ENCODE results near the gene DXO. TPM values are rescaled to one million over a fixed set of nuclear protein-coding genes. Genes with fewer than 3 reads are reported as not detected.

The DXO gene
- total RNA-seq: 11.0 and 11.3 TPM in 2 replicates

DNA sequence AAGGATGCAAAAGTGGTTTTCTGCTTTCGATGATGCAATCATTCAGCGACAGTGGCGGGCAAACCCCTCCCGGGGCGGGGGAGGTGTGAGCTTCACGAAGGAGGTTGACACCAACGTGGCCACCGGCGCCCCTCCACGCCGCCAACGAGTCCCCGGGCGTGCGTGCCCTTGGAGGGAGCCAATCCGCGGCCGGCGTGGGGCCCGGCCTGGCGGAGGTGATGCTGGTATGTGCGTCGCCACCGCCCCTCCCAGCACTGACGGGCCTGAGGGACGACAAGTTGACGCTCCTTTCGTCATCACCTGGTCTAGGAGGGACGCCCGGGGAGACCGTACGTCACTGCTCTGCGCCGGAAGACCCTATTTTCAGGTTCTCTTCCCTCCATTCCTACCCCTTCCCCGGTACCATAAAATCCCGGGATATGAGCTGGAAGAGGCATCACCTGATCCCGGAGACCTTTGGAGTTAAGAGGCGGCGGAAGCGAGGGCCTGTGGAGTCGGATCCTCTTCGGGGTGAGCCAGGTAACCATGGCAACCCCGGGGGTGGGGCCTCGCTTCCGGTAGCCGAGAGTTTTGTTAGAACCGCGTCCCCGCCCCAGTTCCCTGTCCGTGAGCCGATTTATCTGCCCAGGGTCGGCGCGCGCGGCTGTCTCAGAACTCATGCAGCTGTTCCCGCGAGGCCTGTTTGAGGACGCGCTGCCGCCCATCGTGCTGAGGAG lies at the start of gene DXO:
DXO (minus strand) TSS at position 146 of the 716 bp plus-strand sequence. CDS start 463 bp downstream, outside the sequence.

DNA sequence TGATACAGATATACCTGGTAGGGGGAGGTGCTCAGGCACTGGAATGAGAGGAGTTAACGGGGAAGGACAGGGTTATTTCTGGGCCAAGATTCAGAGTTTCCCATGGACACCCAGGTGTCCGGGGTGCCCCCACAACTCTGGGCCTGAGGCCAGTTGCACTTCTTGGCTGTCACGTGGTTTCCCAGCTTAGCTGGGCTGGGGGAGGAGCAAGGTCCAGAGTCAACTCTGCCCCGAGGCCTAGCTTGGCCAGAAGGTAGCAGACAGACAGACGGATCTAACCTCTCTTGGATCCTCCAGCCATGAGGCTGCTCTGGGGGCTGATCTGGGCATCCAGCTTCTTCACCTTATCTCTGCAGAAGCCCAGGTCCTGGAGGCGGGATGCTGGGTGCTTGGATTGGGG lies 42.6 kb upstream of the DXO start, which contains the start of gene C4B:
C4B (plus strand) TSS at position 249 of the 400 bp plus-strand sequence; CDS start at position 300, 51 bp downstream.

GRCh38 chr6:31981744-31982143 lies 9.8 kb upstream of the DXO start, which contains the start of gene C4A:
TSS of gene C4A (plus strand) at chr6:31982057. CDS start at chr6:31982108, 51 bp downstream.

DNA sequence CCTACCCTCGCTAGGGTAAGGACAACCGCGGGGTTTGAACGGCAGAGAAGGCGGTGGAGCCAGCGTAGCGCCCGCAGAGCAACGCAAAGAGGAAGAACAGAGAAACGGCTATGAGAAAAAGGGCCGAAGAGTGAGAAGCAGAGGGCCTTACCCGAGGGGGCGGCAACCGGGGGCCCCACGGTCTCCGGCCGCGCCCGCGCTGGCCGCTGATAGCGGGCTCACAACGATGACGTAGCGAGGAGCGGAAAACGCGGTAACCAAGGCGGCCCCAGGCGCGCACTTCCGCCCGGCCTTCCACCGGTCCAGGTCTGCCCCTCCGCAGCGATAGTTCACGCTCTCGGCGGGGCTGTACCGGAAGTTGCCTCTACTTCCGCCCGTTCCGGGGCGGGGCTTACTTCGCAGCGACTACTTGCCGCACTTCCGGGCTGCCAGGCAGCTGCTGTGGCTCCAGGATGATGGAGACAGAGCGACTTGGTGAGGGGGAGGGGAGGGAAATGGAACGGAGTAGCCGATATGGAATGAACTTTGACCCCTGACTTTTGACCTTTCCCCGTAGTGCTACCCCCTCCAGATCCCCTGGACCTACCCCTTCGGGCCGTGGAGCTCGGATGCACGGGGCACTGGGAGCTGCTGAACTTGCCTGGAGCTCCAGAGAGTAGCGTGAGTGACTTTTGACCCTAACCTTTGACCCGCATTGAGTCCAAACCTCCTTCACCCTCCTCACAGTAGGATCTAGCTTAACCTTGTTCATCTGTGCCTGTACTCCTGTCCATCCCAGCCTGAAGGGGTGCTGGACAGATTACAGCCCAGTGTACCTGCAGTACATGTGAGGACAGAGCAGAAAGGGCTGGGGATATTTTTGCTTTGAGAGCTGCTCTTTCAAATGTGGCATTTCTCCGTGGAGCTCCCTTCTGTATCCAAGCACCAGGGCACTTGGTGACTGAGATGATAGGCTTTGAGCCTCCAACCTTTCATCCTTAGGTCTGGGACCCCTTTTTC lies 12.9 kb downstream of the DXO start, which contains the start of the genes NELFE and SKIC2:
NELFE (minus strand) TSS at position 231 of the 999 bp plus-strand sequence. CDS start 525 bp downstream, outside the sequence.
SKIC2 (plus strand) TSS at position 435 of the 999 bp plus-strand sequence; CDS start at position 453, 18 bp downstream.

DNA sequence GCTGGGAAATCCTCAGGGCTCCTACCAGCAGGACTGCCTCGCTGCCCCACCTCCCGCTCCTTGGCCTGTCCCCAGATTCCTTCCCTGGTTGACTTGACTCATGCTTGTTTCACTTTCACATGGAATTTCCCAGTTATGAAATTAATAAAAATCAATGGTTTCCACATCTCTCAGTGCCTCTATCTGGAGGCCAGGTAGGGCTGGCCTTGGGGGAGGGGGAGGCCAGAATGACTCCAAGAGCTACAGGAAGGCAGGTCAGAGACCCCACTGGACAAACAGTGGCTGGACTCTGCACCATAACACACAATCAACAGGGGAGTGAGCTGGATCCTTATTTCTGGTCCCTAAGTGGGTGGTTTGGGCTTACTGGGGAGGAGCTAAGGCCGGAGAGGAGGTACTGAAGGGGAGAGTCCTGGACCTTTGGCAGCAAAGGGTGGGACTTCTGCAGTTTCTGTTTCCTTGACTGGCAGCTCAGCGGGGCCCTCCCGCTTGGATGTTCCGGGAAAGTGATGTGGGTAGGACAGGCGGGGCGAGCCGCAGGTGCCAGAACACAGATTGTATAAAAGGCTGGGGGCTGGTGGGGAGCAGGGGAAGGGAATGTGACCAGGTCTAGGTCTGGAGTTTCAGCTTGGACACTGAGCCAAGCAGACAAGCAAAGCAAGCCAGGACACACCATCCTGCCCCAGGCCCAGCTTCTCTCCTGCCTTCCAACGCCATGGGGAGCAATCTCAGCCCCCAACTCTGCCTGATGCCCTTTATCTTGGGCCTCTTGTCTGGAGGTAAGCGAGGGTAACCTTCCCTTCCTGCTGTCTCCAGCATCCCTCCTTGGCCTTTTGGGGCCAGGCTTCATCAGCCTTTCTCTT lies 26.2 kb downstream of the DXO start, which contains the start of gene CFB:
CFB (plus strand) TSS at position 589 of the 863 bp plus-strand sequence; CDS start at position 716, 127 bp downstream.

GRCh38 chr6:31927242-31927862 lies 44.6 kb downstream of the DXO start, which contains the start of gene C2:
TSS of gene C2 (plus strand) at chr6:31927717. CDS start at chr6:31927753, 36 bp downstream.

Other genes with a start within 250 kb of the DXO start
- not detected in 2 replicates for gene MPIG6B, start 248.8 kb downstream of the DXO start, total RNA-seq
- 54.9 and 59.1 TPM in 2 replicates for gene DDAH2, start 242.8 kb downstream of the DXO start, total RNA-seq
- 514 and 620 TPM in 2 replicates for gene CLIC1, start 235.6 kb downstream of the DXO start, total RNA-seq
- gene MSH5, start 232.1 kb downstream of the DXO start, total RNA-seq: 3.6 and 10.9 TPM in 2 replicates
- gene SAPCD1, start 209.5 kb downstream of the DXO start, total RNA-seq: 1.2 TPM in 2 replicates
- gene VWA7, start 194.8 kb downstream of the DXO start, total RNA-seq: 0.09 TPM in 1 of 2 replicates, not detected in the other
- gene VARS1, start 176.4 kb downstream of the DXO start, total RNA-seq: 67.4 and 123 TPM in 2 replicates
- gene LSM2, start 165.2 kb downstream of the DXO start, total RNA-seq: 17.2 and 18.4 TPM in 2 replicates
- 1.2 and 2.1 TPM in 2 replicates for gene HSPA1L, start 156.9 kb downstream of the DXO start, total RNA-seq
- gene HSPA1A, start 156.6 kb downstream of the DXO start, total RNA-seq: 73.6 and 99.1 TPM in 2 replicates
- gene HSPA1B, start 144.4 kb downstream of the DXO start, total RNA-seq: 84.9 and 117 TPM in 2 replicates
- 72.0 and 133 TPM in 2 replicates for gene NEU1, start 109.3 kb downstream of the DXO start, total RNA-seq
- gene SLC44A4, start 93.1 kb downstream of the DXO start, total RNA-seq: 0.05 and 0.30 TPM in 2 replicates
- 51.1 and 57.6 TPM in 2 replicates for gene EHMT2, start 74.4 kb downstream of the DXO start, total RNA-seq
- gene ZBTB12, start 70.1 kb downstream of the DXO start, total RNA-seq: 3.6 and 4.7 TPM in 2 replicates
- gene C2, start 44.4 kb downstream of the DXO start, total RNA-seq: 0.42 and 0.89 TPM in 2 replicates
- gene CFB, start 26.0 kb downstream of the DXO start, total RNA-seq: 4.1 and 28.8 TPM in 2 replicates
- gene NELFE, start 13.2 kb downstream of the DXO start, total RNA-seq: 89.1 and 109 TPM in 2 replicates
- gene SKIC2, start 13.0 kb downstream of the DXO start, total RNA-seq: 60.3 and 63.7 TPM in 2 replicates
- gene C4A, start 9.9 kb upstream of the DXO start, total RNA-seq: 4.2 and 4.3 TPM in 2 replicates
- gene C4B, start 42.7 kb upstream of the DXO start, total RNA-seq: 2.1 and 3.9 TPM in 2 replicates
- 0.14 TPM in 1 of 2 replicates, not detected in the other for gene CYP21A2, start 66.3 kb upstream of the DXO start, total RNA-seq
- 0.89 and 1.7 TPM in 2 replicates for gene TNXB, start 137.2 kb upstream of the DXO start, total RNA-seq
- 18.7 and 28.5 TPM in 2 replicates for gene ATF6B, start 156.1 kb upstream of the DXO start, total RNA-seq
- 3.0 and 3.6 TPM in 2 replicates for gene FKBPL, start 158.2 kb upstream of the DXO start, total RNA-seq
- 0.09 TPM in 1 of 2 replicates, not detected in the other for gene PRRT1, start 179.8 kb upstream of the DXO start, total RNA-seq
- gene PPT2, start 182.0 kb upstream of the DXO start, total RNA-seq: 16.3 and 16.6 TPM in 2 replicates
- gene EGFL8, start 192.5 kb upstream of the DXO start, total RNA-seq: 1.2 and 1.4 TPM in 2 replicates
- 19.3 and 28.4 TPM in 2 replicates for gene AGPAT1, start 203.9 kb upstream of the DXO start, total RNA-seq
- 14.9 and 24.6 TPM in 2 replicates for gene RNF5, start 206.3 kb upstream of the DXO start, total RNA-seq
- gene AGER, start 212.1 kb upstream of the DXO start, total RNA-seq: 0.23 TPM in 1 of 2 replicates, not detected in the other
- gene PBX2, start 218.1 kb upstream of the DXO start, total RNA-seq: 36.2 and 58.1 TPM in 2 replicates
- gene GPSM3, start 220.5 kb upstream of the DXO start, total RNA-seq: 0.59 and 1.2 TPM in 2 replicates